Nephron (organoid): ENCODE measurements around the gene PIGZ.
"Not testable (repeated sequence)": the region's sequence is repeated elsewhere in the genome, so short reads cannot be mapped to it uniquely, and the experiment has no call there.

ENCODE experiments used
- H3K27ac Mint-ChIP-seq, 3 experiments: 2 replicates each; pipeline ENCODE4 v1.8.0; 2020; ENCODE audit warnings: mixed read lengths in 3 of 3, mild to moderate bottlenecking in 2 of 3, moderate library complexity in 1 of 3
- H3K27me3 Mint-ChIP-seq: 2 replicates; pipeline ENCODE4 v1.8.0; 2021; ENCODE audit warnings: low read depth, mild to moderate bottlenecking, moderate library complexity, mixed read lengths
- H3K36me3 Mint-ChIP-seq: 2 replicates; pipeline ENCODE4 v1.8.0; 2020; ENCODE audit warnings: low read depth, mixed read lengths
- H3K4me1 Mint-ChIP-seq: 2 replicates; pipeline ENCODE4 v1.8.0; 2020; ENCODE audit warnings: mixed read lengths
- H3K4me3 Mint-ChIP-seq, 3 experiments: 2 replicates each; pipeline ENCODE4 v1.8.0; 2020; ENCODE audit warnings: mild to moderate bottlenecking in 3 of 3, mixed read lengths in 3 of 3, moderate library complexity in 2 of 3
- H3K9me3 Mint-ChIP-seq: 2 replicates; pipeline ENCODE4 v1.8.0; 2020; ENCODE audit warnings: mixed read lengths
- TF ChIP-seq, protein P1 (sequence below), 3 experiments: fragments of 200-600 bp; sonication (generic); IDR thresholded peaks; one replicate each; pipeline ENCODE4 v1.5.0; 2021; ENCODE audit warnings: antibody characterized with exemption in 3 of 3; ENCODE audit not compliant: unreplicated experiment in 3 of 3

Gene PIGZ

DNA sequence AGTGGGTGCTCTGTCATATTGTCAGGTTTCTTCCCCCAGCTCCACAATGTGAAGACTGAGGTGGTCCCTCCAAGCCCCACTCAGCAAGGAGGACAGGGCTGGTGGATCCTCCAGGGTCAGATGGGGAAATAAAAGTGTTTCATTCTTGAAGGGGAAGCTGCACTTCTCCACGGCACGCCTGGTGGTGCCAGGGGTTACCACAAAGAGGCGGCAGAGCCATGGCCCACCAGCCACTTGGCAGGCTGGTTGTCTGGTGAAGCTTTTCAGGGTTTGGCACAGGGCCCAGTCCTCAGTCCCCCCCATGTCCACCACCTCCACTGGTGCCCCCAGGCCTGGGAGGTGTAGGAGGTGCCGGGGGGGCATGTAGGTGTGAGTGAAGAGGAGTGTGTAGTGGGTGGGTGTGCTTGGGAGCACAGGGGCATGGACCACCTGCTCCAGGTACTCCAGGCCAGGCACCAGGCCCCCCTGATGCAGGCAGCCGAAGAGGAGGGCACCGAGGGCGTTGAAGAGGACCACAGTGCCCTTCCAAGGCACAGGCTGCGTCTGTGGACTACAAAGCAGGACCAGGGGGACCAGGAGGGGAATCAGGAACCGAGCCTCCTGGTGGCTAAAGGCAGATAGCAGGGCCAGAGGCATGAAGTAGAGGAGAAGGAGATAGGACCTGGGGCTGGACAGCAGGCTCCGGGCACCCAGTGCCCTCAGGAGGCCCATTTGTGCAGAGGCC lies 21.3 kb downstream of the PIGZ start:
- Mint-ChIP-seq H3K36me3 (peaks cover 4% of the 10 kb centered on the region), H3K4me3 (no peak overlapping the region), H3K4me1 (peaks cover 24% of the 10 kb centered on the region), H3K27ac (no peak overlapping the region), H3K9me3 (no peaks in the 10 kb centered on the region), H3K27me3 (peaks cover 5% of the 10 kb centered on the region)
- TF ChIP-seq, protein P1, sequence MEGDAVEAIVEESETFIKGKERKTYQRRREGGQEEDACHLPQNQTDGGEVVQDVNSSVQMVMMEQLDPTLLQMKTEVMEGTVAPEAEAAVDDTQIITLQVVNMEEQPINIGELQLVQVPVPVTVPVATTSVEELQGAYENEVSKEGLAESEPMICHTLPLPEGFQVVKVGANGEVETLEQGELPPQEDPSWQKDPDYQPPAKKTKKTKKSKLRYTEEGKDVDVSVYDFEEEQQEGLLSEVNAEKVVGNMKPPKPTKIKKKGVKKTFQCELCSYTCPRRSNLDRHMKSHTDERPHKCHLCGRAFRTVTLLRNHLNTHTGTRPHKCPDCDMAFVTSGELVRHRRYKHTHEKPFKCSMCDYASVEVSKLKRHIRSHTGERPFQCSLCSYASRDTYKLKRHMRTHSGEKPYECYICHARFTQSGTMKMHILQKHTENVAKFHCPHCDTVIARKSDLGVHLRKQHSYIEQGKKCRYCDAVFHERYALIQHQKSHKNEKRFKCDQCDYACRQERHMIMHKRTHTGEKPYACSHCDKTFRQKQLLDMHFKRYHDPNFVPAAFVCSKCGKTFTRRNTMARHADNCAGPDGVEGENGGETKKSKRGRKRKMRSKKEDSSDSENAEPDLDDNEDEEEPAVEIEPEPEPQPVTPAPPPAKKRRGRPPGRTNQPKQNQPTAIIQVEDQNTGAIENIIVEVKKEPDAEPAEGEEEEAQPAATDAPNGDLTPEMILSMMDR (IDR thresholded peaks at IDR 0.05; ENCODE audit: unreplicated experiment in 3 of 3) = no peak

GRCh38 chr3:196944037-196944790 lies 24.4 kb downstream of the PIGZ start:
- peaks cover 44% of the 10 kb centered on the region for H3K4me1 Mint-ChIP-seq
- peaks cover 14% of the 10 kb centered on the region for H3K36me3 Mint-ChIP-seq
- H3K9me3 Mint-ChIP-seq, H3K27me3 Mint-ChIP-seq: not testable (repeated sequence)
- H3K27ac Mint-ChIP-seq = peak overlapping the region in 1 of 3 experiments; percentile 58
- peak overlapping the region; percentile 96 to 97 (median 96) for H3K4me3 Mint-ChIP-seq

DNA sequence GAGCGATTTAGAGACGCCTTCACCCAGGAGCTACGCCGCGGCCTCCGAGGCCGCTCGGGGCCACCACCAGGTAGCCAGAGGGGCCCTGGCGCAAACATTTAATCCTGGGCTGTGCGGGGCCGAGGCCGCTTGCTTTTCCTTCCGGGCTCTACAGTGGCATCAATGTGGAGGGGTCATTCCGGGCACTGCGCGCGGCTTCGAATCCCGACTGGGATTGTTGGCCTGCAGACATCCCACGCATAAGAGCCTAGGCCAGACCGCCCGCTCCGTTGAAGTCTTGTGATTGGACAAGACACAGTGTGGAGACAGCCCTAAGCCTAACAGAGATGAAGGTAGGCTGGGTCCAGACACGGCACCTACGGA lies 25.7 kb downstream of the PIGZ start:
- H3K27ac Mint-ChIP-seq = peak overlapping the region; percentile 62 to 95 (median 88)
- TF ChIP-seq, protein P1 (IDR thresholded peaks at IDR 0.05; ENCODE audit: unreplicated experiment in 3 of 3) = no peak
- peak overlapping the region; percentile 96 to 97 (median 96) for H3K4me3 Mint-ChIP-seq
- H3K27me3 Mint-ChIP-seq = no peaks in the 10 kb centered on the region
- H3K36me3 Mint-ChIP-seq = peaks cover 23% of the 10 kb centered on the region
- peaks cover 44% of the 10 kb centered on the region for H3K4me1 Mint-ChIP-seq
- H3K9me3 Mint-ChIP-seq = no peaks in the 10 kb centered on the region

GRCh38 chr3:196942226-196942914 lies 26.3 kb downstream of the PIGZ start, which contains the start of gene NCBP2:
TSS of gene NCBP2 (minus strand) at chr3:196942528. CDS start at chr3:196942503, 25 bp downstream.
- TF ChIP-seq, protein P1 (IDR thresholded peaks at IDR 0.05; ENCODE audit: unreplicated experiment in 3 of 3) = peak; percentile 47 to 69 (median 68)
- no peaks in the 10 kb centered on the region for H3K27me3 Mint-ChIP-seq
- peak within 1 kb of the TSS; percentile 90 to 96 (median 95) for H3K27ac Mint-ChIP-seq
- H3K36me3 Mint-ChIP-seq = peaks cover 28% of the 10 kb centered on the region
- peak within 1 kb of the TSS; percentile 96 to 97 (median 96) for H3K4me3 Mint-ChIP-seq
- no peaks in the 10 kb centered on the region for H3K9me3 Mint-ChIP-seq
- peaks cover 44% of the 10 kb centered on the region for H3K4me1 Mint-ChIP-seq

- Mint-ChIP-seq H3K9me3 (no peaks in the 10 kb centered on the region), H3K27ac (peak overlapping the region; percentile 90 to 96 (median 95)), H3K36me3 (peaks cover 34% of the 10 kb centered on the region), H3K27me3 (no peaks in the 10 kb centered on the region), H3K4me1 (peaks cover 44% of the 10 kb centered on the region), H3K4me3 (peak overlapping the region; percentile 96 to 97 (median 96))
- TF ChIP-seq, protein P1 (IDR thresholded peaks at IDR 0.05; ENCODE audit: unreplicated experiment in 3 of 3) = no peak
Observed at GRCh38 chr3:196941729-196942225, 26.9 kb downstream of the PIGZ start.

DNA sequence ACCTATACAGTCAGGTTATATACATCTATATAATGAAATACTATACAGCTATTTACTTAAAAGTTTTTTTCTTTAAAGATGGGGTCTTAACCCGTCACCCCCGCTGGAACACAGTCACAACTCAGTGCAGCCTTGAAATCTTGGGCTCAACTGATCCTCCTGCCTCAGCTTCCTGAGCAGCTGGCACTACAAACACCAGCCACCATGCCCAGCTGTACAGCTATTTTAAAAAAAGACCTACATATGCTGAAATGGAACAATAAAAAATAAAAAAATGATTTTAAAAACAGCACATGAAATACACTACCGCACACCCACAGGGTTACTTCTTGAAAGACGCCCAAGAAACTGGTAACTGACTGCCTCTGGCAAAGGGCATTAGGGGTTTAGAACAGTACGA lies 30.1 kb downstream of the PIGZ start:
- Mint-ChIP-seq H3K4me1 (peaks cover 29% of the 10 kb centered on the region), H3K27ac (no peak overlapping the region), H3K4me3 (peak overlapping the region; percentile 18 to 84 (median 42)), H3K27me3 (no peaks in the 10 kb centered on the region), H3K36me3 (peaks cover 53% of the 10 kb centered on the region), H3K9me3 (no peaks in the 10 kb centered on the region)
- TF ChIP-seq, protein P1 (IDR thresholded peaks at IDR 0.05; ENCODE audit: unreplicated experiment in 3 of 3) = no peak
